Activated naive CD4-positive, alpha-beta T cell treated with anti-CD3 and anti-CD28 coated beads, Interleukin-2, amount 10 ng/mL, durations not matched to agents 7 days and 5 days (primary cell): ENCODE results near the gene ASB2.

Experiments
- CTCF ChIA-PET: fragments of 350-600 bp; sonication (Branson Sonifier 250); formaldehyde crosslinking; loops from one replicate; lab custom pipeline; 2021; ENCODE audit warnings: antibody characterized with exemption; lab: Charles Lee
- DNase-seq: peaks from one replicate; pipeline ENCODE4 v3.0.0-alpha.2; 2020
- H3K27ac Mint-ChIP-seq: one replicate; pipeline ENCODE4 v1.8.0; 2021; ENCODE audit warnings: mild to moderate bottlenecking, moderate library complexity, mixed read lengths
- H3K27me3 Mint-ChIP-seq: one replicate; pipeline ENCODE4 v1.8.0; 2021; ENCODE audit warnings: mild to moderate bottlenecking, mixed read lengths
- H3K36me3 Mint-ChIP-seq: one replicate; pipeline ENCODE4 v1.8.0; 2021; ENCODE audit warnings: mixed read lengths
- H3K4me1 Mint-ChIP-seq: one replicate; pipeline ENCODE4 v1.8.0; 2021; ENCODE audit warnings: mixed read lengths
- H3K4me3 Mint-ChIP-seq: one replicate; pipeline ENCODE4 v1.8.0; 2021; ENCODE audit warnings: mild to moderate bottlenecking, moderate library complexity, mixed read lengths
- H3K9me3 Mint-ChIP-seq: one replicate; pipeline ENCODE4 v1.8.0; 2021; ENCODE audit warnings: mixed read lengths

Gene ASB2

DNA sequence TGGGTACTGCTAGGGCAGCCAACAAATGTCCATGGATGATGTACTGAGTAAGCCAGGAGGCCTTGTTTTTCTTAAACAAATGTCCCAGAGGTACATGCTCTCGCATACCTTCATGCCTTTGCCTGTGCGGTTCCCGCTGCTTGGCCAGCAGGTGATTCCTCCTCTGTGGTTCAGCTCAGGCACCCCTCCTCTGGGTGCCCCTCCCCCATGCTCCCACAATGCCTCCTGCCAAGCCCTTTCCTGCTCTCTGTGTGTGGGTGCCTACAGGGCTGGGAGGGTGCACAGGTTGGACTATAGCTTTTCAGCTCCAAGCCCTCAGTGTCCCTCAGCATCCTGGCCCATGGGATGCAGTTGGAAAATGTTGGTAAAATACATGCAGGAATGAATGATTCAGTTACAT, 23.5 kb downstream of the ASB2 start:
- peaks cover 4% of the 10 kb centered on the region for H3K27me3 Mint-ChIP-seq
- H3K4me3 Mint-ChIP-seq = no peak overlapping the region
- H3K27ac Mint-ChIP-seq = peak overlapping the region; percentile 72
- peaks cover 67% of the 10 kb centered on the region for H3K4me1 Mint-ChIP-seq
- no peaks in the 10 kb centered on the region for H3K9me3 Mint-ChIP-seq
- peak; percentile 32 for DNase-seq
- peaks cover 60% of the 10 kb centered on the region for H3K36me3 Mint-ChIP-seq
- CTCF ChIA-PET = interaction anchor here (0.9 to 10.3 kb wide), 7 partner anchors 10 to 84 kb away, joined by 3 to 181 read pairs (median 8); partner anchors contain the start of gene ASB2

DNA sequence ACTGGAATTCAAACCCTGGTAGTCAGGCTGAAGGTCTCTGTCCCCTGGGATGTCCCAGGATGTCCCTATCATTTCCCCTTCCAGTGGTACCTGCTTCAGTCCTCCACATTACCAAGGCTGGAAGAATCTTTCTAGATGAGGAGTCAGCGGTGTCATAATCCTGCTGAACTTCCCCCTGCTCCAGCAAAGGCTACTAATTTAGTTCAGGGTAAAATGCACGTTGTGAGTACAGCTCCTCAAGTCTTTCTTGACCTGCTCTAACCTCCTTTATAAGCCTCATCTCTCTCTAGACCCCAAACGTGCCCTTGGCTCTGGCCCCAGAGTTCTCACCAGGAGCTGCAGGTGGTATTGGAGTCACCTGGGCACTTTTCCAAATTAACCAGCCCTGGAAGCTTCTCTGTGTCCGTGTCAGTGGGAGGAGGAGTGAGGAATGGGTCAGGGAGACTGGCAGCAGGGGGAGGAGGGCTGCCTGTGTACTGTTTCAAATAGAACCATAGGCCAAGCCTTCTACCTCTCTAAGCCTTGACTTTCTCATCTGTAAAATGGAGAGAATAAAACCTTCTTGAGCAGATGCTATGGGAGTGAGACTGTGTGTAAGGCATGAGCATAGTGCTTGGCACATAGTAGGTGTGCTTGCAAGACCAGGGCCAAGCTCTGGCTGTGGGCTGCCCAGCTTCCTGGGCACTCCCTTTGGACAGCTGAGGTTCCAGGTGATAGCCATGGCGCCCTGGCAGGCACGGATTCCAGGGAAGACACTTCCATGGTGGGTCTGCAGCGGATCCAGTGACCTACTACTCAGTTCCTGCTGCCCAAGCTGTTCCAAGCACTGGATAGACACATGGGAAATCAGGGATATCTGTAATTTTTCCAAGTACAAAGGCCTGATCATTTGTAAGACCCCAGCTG, 24.5 kb downstream of the ASB2 start:
- Mint-ChIP-seq H3K9me3 (no peaks in the 10 kb centered on the region), H3K4me1 (peaks cover 58% of the 10 kb centered on the region), H3K27me3 (no peaks in the 10 kb centered on the region), H3K36me3 (peaks cover 55% of the 10 kb centered on the region), H3K27ac (no peak overlapping the region), H3K4me3 (no peak overlapping the region)
- CTCF ChIA-PET = interaction anchor here (1.3 to 10.3 kb wide), 7 partner anchors 11 to 53 kb away, joined by 3 to 181 read pairs (median 8); partner anchors contain the start of gene ASB2
- DNase-seq = no peak

DNA sequence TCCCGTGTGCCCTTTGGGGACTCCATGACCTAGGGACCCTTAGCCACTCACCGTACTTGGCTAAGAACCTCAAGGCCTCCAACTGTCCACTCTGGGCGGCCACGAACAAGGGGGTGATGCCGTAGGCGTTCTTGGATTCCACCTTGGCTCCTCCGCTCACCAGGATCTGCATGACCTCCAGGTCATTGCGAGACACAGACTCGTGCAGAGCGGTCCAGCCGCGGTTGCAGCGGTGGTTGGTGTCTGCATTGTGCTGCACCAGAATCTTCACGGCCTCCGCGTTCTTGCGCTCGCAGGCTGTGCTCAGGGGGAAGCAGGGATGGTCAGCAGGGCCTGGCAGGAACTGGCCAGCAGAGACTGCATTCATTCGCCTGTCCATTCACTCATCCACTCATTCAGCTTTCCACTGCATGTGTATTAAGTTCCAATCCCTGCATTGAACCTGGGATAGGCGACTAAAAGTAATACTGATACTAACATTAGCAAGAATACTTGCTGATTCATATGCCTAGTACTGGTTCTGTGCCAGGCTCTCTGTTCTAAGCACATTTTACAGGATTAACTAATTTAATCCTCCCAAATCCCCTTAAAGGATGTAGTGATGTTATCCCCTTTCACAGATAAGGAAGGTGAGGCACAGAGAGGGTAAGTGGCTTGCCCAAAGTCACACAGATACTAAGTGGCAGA, 25.3 kb downstream of the ASB2 start:
- peaks cover 50% of the 10 kb centered on the region for H3K4me1 Mint-ChIP-seq
- CTCF ChIA-PET = interaction anchor here (0.6 to 10.3 kb wide), 7 partner anchors 11 to 1453 kb away, joined by 3 to 181 read pairs (median 4); partner anchors contain the start of gene ASB2
- no peak for DNase-seq
- H3K27ac Mint-ChIP-seq = no peak overlapping the region
- no peaks in the 10 kb centered on the region for H3K27me3 Mint-ChIP-seq
- no peak overlapping the region for H3K4me3 Mint-ChIP-seq
- no peaks in the 10 kb centered on the region for H3K9me3 Mint-ChIP-seq
- peaks cover 57% of the 10 kb centered on the region for H3K36me3 Mint-ChIP-seq

DNA sequence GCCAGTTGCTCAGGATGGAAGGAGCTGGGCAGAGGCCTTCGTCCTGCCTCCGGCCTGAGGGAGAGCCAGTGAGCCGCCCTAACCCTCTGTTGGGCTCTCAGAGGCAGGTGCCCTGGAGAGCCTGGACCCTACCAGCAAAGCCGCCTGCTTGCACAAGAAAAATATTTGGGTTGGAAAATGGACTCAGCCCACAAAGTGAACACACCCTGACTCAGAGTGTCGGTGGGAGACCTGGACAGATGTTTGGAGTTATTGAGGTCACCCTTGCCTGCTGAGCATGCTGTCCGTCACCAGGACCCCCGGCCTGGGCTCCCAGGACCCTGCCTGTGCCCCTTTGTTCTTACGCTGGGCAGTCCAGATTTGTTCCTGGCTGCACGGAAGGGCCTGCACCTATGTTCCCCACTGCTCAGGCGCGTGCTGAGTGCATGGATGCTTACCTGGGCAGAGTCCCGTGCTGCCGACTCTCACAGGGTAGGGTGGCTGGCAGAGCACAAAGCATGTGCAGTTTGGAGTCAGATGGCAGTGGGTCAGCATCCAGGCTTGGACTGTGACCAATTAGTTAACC, 26.8 kb downstream of the ASB2 start:
- Mint-ChIP-seq H3K27me3 (no peaks in the 10 kb centered on the region), H3K9me3 (no peaks in the 10 kb centered on the region), H3K27ac (no peak overlapping the region), H3K4me1 (peaks cover 35% of the 10 kb centered on the region), H3K36me3 (peaks cover 48% of the 10 kb centered on the region), H3K4me3 (no peak overlapping the region)
- DNase-seq = no peak
- CTCF ChIA-PET = interaction anchor here (1.3 to 9.4 kb wide), 2 partner anchors 10 to 21 kb away, joined by 4 to 87 read pairs; no protein-coding TSS in a partner anchor

DNA sequence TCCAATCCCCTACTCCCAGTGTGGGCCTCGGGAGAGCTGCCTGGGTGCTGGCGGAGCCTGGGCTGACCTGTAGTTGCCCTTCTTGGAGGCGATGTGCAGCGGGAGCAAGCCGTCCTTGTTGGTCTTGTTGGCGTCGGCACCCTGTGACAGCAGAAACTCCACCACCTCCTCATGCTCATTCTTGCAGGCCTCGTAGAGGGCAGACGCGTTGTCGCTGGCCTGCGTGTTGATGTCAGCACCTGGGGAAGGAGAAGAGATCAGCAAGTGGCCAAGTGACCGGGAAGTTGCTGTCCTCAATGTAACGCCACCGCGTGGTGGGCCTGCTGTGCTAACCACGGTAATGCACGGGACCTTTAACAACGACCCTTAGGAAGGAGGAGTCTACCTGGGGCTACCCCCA, 29.1 kb downstream of the ASB2 start:
- no peak for DNase-seq
- Mint-ChIP-seq H3K9me3 (no peaks in the 10 kb centered on the region), H3K36me3 (peaks cover 41% of the 10 kb centered on the region), H3K4me3 (no peak overlapping the region), H3K27ac (no peak overlapping the region), H3K4me1 (peaks cover 13% of the 10 kb centered on the region), H3K27me3 (no peaks in the 10 kb centered on the region)
- CTCF ChIA-PET = interaction anchor here (1.2 to 1.9 kb wide), 2 partner anchors 24 to 31 kb away, joined by 4 to 9 read pairs; no protein-coding TSS in a partner anchor

DNA sequence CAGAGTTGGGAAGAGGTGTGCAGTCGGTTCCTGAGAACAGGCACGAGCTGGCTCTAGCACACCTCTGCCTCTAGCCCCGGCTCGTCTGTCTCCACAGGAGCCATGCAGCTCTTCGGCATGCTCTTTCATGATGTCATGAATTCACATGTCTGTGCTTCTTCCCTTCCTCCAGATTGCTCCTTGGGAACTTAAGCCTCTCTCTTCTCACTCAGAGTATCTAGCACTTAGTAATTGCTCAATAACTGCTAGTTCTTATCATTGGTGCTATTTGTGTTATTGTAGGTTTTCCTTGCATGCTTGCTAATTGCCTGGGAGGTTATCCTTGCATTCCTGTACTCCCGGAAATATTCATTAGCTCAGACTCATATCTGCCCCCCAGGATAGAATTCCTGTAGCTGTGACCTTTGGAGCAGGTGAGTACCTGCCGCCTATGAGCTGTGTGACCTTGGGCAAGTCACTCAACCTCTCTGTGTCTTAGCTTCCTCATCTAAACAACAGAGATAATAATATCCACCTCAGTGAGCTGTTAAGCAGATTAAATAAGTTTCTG, 29.8 kb downstream of the ASB2 start:
- no peaks in the 10 kb centered on the region for H3K27me3 Mint-ChIP-seq

GRCh38 chr14:93946104-93946503, 30.3 kb downstream of the ASB2 start:
- Mint-ChIP-seq H3K27me3 (no peaks in the 10 kb centered on the region), H3K4me1 (peaks cover 8% of the 10 kb centered on the region), H3K27ac (no peak overlapping the region), H3K36me3 (peaks cover 39% of the 10 kb centered on the region), H3K4me3 (no peak overlapping the region), H3K9me3 (no peaks in the 10 kb centered on the region)
- CTCF ChIA-PET = interaction anchor here (0.8 to 1.9 kb wide), 3 partner anchors 10 to 32 kb away, joined by 3 to 9 read pairs (median 4); no protein-coding TSS in a partner anchor
- DNase-seq = no peak

More for the DNA sequence above, 29.8 kb downstream of the ASB2 start:
- no peak overlapping the region for H3K27ac Mint-ChIP-seq
- H3K4me1 Mint-ChIP-seq = peaks cover 8% of the 10 kb centered on the region
- no peak for DNase-seq
- H3K4me3 Mint-ChIP-seq = no peak overlapping the region
- peaks cover 37% of the 10 kb centered on the region for H3K36me3 Mint-ChIP-seq
- no peaks in the 10 kb centered on the region for H3K9me3 Mint-ChIP-seq
- CTCF ChIA-PET = interaction anchor here (0.8 to 1.9 kb wide), 3 partner anchors 10 to 32 kb away, joined by 3 to 9 read pairs (median 4); no protein-coding TSS in a partner anchor

- no peak overlapping the region for H3K4me3 Mint-ChIP-seq
- H3K4me1 Mint-ChIP-seq = peaks cover 9% of the 10 kb centered on the region
- CTCF ChIA-PET = interaction anchor here (8.0 kb wide), 1 partner anchor 53 kb away, joined by 186 read pairs; the partner anchor contains the start of gene CCDC197
- no peak overlapping the region for H3K27ac Mint-ChIP-seq
- no peaks in the 10 kb centered on the region for H3K27me3 Mint-ChIP-seq
- no peaks in the 10 kb centered on the region for H3K9me3 Mint-ChIP-seq
- DNase-seq = no peak
- H3K36me3 Mint-ChIP-seq = peaks cover 32% of the 10 kb centered on the region
These were observed 31.3 kb downstream of the ASB2 start for GRCh38 chr14:93945070-93945399.

DNA sequence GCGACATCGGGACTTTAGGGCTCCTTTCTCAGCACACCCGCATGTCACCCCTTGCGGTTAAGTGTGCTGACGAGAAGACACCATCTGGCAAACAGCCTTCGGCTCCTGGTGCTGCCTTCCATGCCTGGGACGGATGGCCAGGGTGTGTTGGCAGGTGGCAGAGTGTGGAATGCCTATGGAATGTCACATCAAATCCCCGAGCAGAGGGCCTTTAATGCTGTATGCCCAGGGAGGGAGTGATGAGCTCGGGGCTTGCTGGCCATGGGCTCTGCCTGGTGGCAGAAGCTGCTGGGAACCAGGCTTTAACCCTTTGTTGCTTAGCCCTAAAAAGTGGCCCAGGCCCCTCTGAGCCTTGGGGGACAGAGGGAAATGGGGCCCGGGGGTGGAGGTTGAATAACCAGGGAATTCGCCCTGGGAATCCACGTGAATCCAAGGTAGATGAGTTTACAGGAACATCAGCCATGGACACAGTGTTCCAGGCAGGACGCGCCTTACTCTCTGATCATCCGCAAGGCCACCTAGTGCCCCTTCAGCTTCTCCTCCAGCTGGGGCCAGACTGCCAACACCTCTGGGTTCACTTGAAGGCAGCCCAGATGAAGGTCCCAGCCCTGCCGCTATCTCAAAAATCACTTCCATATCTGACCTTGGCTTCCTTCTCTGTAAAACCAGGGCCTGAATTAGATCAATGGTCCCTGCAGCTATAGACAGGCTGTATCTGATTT, 31.9 kb downstream of the ASB2 start:
- Mint-ChIP-seq H3K27ac (no peak overlapping the region), H3K9me3 (no peaks in the 10 kb centered on the region), H3K27me3 (no peaks in the 10 kb centered on the region), H3K4me3 (no peak overlapping the region), H3K4me1 (peaks cover 12% of the 10 kb centered on the region), H3K36me3 (peaks cover 28% of the 10 kb centered on the region)
- DNase-seq = no peak
- CTCF ChIA-PET = interaction anchor here (8.0 kb wide), 1 partner anchor 54 kb away, joined by 186 read pairs; the partner anchor contains the start of gene CCDC197

DNA sequence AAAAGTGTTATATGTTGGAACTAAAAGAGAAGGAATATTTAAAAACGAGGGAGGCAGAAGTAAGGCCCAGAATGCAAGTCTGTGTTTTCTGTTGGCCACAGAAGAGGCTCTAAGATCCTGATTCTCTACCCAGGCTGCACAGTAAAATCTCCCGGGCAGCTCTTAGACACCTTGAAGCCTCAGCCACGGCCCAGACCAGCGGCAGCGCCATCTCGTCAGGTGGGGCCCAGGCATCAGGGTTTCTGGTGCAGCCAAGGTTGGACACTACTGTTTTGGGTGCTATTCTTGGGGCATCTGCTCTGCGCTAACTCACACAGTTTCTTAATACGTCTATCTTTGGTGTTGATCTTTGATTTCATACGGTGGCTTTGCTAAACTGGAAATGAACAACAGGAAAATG, 32.4 kb downstream of the ASB2 start:
- Mint-ChIP-seq H3K27me3 (no peaks in the 10 kb centered on the region), H3K4me3 (no peak overlapping the region), H3K9me3 (no peaks in the 10 kb centered on the region), H3K27ac (no peak overlapping the region), H3K4me1 (peaks cover 16% of the 10 kb centered on the region), H3K36me3 (peaks cover 23% of the 10 kb centered on the region)
- CTCF ChIA-PET = interaction anchor here (0.5 to 8.0 kb wide), 4 partner anchors 26 to 839 kb away, joined by 4 to 186 read pairs (median 136); partner anchors contain the start of gene CCDC197
- DNase-seq = no peak

- Mint-ChIP-seq H3K9me3 (no peaks in the 10 kb centered on the region), H3K36me3 (peaks cover 26% of the 10 kb centered on the region), H3K4me3 (no peak overlapping the region), H3K27ac (peak overlapping the region; percentile 3), H3K27me3 (no peaks in the 10 kb centered on the region), H3K4me1 (peaks cover 16% of the 10 kb centered on the region)
- DNase-seq = no peak
- CTCF ChIA-PET = interaction anchor here (1.0 to 8.0 kb wide), 6 partner anchors 22 to 188 kb away, joined by 3 to 186 read pairs (median 48); partner anchors contain the start of gene CCDC197
These were observed 33.3 kb downstream of the ASB2 start for GRCh38 chr14:93943052-93943451.

- peaks cover 28% of the 10 kb centered on the region for H3K36me3 Mint-ChIP-seq
- H3K27ac Mint-ChIP-seq = no peak overlapping the region
These were observed 35.0 kb downstream of the ASB2 start for GRCh38 chr14:93941293-93941910.

More at GRCh38 chr14:93941293-93941910, 35.0 kb downstream of the ASB2 start:
- Mint-ChIP-seq H3K27me3 (peaks cover 4% of the 10 kb centered on the region), H3K4me1 (peaks cover 21% of the 10 kb centered on the region), H3K9me3 (no peaks in the 10 kb centered on the region), H3K4me3 (no peak overlapping the region)
- DNase-seq = no peak
- CTCF ChIA-PET = interaction anchor here (1.6 to 8.0 kb wide), 9 partner anchors 11 to 198 kb away, joined by 5 to 186 read pairs (median 73); partner anchors contain the start of gene CCDC197
